ENCODE data around the gene AUTS2. TPM values are rescaled to one million over a fixed set of nuclear protein-coding genes. Genes with fewer than 3 reads are reported as not detected.

The AUTS2 gene
- total RNA-seq, 4 donors from 2014 or later = 14.9 to 27.2 (median 17.5) TPM

DNA sequence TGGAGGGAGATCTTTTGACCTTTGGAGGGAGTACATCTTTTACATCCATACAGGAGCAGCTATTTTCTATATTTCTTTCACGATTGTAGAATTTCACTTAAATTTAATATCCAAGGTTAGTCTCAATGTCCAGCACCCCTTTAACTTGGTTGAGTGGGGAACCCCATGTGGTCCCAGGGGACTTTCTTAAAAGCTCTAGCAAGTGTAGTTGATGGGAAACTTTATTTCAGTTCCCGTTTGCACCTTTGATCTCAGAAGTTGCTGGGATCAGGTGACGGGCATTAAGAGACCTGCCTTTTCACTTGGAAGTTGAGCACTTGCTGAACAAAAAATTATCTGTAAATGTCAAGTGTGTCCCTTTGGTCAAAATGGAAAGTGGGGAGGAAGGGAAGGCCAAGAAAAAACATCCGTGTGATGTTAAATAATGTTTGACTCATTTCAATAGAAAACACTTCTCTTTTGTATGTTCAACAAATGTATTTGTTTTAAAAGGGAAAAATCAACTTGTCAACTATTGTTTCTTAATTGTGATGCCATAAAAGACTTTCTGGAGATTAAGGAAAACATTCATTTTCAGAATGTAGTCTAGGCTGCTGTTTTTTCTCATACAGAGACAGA, 1163.5 kb downstream of the AUTS2 start:
- H3K27ac ChIP-seq = no peak overlapping the region
- H3K4me1 ChIP-seq = no peaks in the 10 kb centered on the region
- no peaks in the 10 kb centered on the region for H3K9me3 ChIP-seq
- H3K36me3 ChIP-seq = no peaks in the 10 kb centered on the region
- no peak overlapping the region for H3K4me3 ChIP-seq (replicated peaks in 1 of 3)
- DNase-seq = no peak
- H3K27me3 ChIP-seq = no peaks in the 10 kb centered on the region
- 88 to 93% methylated on average over 4 of the region's 4 CpGs for WGBS, 2 donors
- TF ChIP-seq, protein P1, sequence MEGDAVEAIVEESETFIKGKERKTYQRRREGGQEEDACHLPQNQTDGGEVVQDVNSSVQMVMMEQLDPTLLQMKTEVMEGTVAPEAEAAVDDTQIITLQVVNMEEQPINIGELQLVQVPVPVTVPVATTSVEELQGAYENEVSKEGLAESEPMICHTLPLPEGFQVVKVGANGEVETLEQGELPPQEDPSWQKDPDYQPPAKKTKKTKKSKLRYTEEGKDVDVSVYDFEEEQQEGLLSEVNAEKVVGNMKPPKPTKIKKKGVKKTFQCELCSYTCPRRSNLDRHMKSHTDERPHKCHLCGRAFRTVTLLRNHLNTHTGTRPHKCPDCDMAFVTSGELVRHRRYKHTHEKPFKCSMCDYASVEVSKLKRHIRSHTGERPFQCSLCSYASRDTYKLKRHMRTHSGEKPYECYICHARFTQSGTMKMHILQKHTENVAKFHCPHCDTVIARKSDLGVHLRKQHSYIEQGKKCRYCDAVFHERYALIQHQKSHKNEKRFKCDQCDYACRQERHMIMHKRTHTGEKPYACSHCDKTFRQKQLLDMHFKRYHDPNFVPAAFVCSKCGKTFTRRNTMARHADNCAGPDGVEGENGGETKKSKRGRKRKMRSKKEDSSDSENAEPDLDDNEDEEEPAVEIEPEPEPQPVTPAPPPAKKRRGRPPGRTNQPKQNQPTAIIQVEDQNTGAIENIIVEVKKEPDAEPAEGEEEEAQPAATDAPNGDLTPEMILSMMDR (IDR thresholded peaks at IDR 0.05) = no peak
- no peak for TF ChIP-seq POLR2A (IDR thresholded peaks at IDR 0.05)
- intact Hi-C loops (cut with DNase I) = no loop called here

DNA sequence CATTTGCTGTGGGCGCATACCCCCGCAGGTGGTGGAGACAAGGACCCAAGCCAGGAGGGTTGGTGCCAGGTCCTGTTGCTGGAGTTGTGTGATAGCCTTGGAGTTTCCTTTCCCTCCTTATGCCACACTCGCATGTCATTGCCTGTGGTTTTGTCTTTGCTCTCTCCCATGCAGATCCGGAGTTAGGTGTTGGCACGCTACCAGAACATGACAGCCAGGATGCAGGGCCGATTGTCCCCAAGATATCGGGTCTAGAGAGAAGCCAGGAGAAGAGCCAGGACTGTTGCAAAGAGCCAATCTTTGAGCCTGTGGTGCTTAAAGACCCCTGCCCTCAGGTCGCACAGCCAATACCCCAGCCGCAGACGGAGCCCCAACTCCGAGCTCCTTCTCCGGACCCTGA, 1164.4 kb downstream of the AUTS2 start:
- H3K4me3 ChIP-seq (replicated peaks in 1 of 3) = no peak overlapping the region
- no peaks in the 10 kb centered on the region for H3K36me3 ChIP-seq
- no peaks in the 10 kb centered on the region for H3K27me3 ChIP-seq
- H3K9me3 ChIP-seq = no peaks in the 10 kb centered on the region
- intact Hi-C loops (cut with DNase I) = no loop called here
- WGBS, 2 donors = 93 to 95% methylated on average over 12 of the region's 12 CpGs
- TF ChIP-seq POLR2A (IDR thresholded peaks at IDR 0.05) = no peak
- TF ChIP-seq, protein P1 (IDR thresholded peaks at IDR 0.05) = no peak
- no peaks in the 10 kb centered on the region for H3K4me1 ChIP-seq
- no peak overlapping the region for H3K27ac ChIP-seq
- no peak for DNase-seq

DNA sequence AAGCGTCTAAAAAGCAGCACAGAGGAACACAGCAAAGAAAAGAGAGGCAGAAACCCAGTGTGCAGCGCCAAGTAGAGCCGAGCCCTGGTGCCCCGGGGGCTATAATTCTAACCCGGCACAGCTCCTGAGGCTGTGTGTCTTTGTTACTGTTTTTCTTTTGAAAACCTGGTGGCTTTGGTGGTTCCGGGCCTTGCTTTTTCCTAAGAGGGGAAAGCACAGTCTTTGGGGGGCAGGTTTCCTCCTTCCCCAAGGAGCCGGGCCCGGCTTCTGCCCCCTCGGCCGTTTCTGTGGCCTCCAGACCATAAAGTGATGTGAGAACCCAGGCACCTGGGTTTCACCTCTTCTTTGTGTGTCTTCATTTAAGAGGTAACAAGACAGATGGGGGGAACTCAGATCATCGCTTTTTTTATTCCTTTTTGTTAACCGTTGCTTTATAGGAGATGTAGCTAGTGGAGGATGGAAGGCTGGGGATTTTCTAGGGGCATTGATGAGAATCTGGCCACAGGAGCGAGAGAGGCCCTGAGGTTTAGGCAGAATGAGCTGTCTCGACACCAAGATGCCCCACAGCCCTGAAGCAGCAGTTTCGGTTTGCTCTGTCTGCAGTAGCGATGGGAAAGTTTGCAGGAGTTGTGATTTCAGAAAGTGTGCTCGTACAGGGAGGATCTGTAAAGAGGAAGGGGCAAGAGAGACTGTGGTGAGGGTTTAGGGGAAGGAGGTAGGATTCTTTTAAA, 1165.9 kb downstream of the AUTS2 start:
- Histone ChIP-seq H3K36me3 (no peaks in the 10 kb centered on the region), H3K9me3 (no peaks in the 10 kb centered on the region), H3K4me3 (replicated peaks in 1 of 3) (no peak overlapping the region), H3K4me1 (no peaks in the 10 kb centered on the region), H3K27me3 (no peaks in the 10 kb centered on the region), H3K27ac (no peak overlapping the region)
- TF ChIP-seq POLR2A (IDR thresholded peaks at IDR 0.05) = no peak
- TF ChIP-seq, protein P1 (IDR thresholded peaks at IDR 0.05) = no peak
- WGBS, 2 donors = 85 to 86% methylated on average over 17 of the region's 17 CpGs
- intact Hi-C loops (cut with DNase I) = no loop called here
- DNase-seq = no peak

DNA sequence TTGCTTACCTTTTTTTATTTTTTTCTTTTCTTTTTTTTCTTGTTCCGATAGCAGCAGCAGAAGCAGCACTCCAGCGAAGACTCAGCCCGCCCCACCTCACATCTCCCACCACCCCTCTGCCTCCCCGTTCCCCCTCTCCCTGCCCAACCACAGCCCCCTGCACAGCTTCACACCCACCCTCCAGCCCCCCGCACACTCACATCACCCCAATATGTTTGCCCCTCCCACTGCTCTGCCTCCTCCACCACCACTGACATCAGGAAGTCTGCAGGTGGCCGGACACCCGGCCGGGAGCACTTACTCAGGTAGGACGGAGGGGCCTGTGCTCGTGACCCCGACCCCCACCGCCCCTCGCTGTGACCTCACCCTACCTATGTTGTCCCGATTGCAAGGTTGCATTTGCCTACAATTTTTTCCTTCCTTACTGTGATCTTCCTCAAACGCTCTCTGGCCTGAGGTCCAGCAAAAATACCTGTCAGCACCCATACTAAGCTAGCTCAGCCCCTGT, 1166.5 kb downstream of the AUTS2 start:
- no peak for DNase-seq
- H3K9me3 ChIP-seq = no peaks in the 10 kb centered on the region
- no peaks in the 10 kb centered on the region for H3K4me1 ChIP-seq
- no peaks in the 10 kb centered on the region for H3K27me3 ChIP-seq
- H3K4me3 ChIP-seq (replicated peaks in 1 of 3) = no peak overlapping the region
- TF ChIP-seq POLR2A (IDR thresholded peaks at IDR 0.05) = no peak
- TF ChIP-seq, protein P1 (IDR thresholded peaks at IDR 0.05) = no peak
- 95 to 96% methylated on average over 15 of the region's 15 CpGs for WGBS, 2 donors
- H3K27ac ChIP-seq = no peak overlapping the region
- no peaks in the 10 kb centered on the region for H3K36me3 ChIP-seq
- intact Hi-C loops (cut with DNase I) = no loop called here

DNA sequence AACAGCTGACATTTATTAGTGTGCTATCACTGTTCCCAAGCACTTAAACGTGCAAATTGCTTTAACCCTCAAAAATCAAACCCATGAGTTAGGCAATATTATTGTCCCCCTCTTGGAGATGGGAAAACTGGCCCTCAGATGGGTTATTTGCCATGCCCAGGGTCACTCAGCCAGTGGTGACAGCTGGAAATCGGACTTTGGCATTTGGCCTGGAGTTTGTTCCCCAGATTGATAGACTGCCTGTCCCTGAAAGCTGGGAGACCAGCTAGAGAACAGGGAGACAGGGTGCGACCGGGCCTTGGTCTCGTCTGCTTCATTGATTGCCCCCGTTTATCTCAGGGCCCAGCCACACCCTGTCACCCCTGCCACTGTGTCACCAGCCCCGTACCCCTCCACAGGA, 1167.4 kb downstream of the AUTS2 start:
- H3K36me3 ChIP-seq = no peaks in the 10 kb centered on the region

More for the DNA sequence above, 1167.4 kb downstream of the AUTS2 start:
- intact Hi-C loops (cut with DNase I) = no loop called here
- TF ChIP-seq, protein P1 (IDR thresholded peaks at IDR 0.05) = no peak
- TF ChIP-seq POLR2A (IDR thresholded peaks at IDR 0.05) = no peak
- no peaks in the 10 kb centered on the region for H3K27me3 ChIP-seq
- H3K9me3 ChIP-seq = no peaks in the 10 kb centered on the region
- no peaks in the 10 kb centered on the region for H3K4me1 ChIP-seq
- no peak overlapping the region for H3K4me3 ChIP-seq (replicated peaks in 1 of 3)
- no peak for DNase-seq
- H3K27ac ChIP-seq = no peak overlapping the region
- WGBS, 2 donors = 97 to 99% methylated on average over 7 of the region's 7 CpGs

All from thyroid gland (tissue), 4 donors.